ENCODE results near the gene ZNF175. TPM values are rescaled to one million over a fixed set of nuclear protein-coding genes. Genes with fewer than 3 reads are reported as not detected.

The ZNF175 gene
- total RNA-seq, 2 donors from 2014 or later = 5.7 to 8.1 TPM

DNA sequence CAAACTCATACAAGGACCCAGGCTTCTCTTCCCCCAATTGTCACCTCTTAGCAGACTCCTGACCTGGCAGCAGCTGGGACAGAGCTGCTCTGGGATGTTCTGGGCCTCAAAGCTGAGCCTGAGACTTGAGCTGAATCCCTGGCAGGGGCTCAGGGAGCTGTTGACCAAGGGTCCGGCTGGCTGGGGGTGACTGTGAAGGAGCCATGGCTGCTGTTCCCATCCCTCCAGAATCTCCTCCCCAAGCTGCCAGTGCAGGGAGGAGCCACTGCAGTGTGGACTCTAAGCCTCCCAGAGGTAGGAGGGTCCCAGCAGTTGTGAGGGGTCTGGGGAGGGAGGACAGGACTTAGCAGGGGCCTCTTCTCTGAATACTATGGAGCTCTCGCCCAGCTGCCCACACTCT lies 41.8 kb upstream of the ZNF175 start:
- DNase-seq = no peak

DNA sequence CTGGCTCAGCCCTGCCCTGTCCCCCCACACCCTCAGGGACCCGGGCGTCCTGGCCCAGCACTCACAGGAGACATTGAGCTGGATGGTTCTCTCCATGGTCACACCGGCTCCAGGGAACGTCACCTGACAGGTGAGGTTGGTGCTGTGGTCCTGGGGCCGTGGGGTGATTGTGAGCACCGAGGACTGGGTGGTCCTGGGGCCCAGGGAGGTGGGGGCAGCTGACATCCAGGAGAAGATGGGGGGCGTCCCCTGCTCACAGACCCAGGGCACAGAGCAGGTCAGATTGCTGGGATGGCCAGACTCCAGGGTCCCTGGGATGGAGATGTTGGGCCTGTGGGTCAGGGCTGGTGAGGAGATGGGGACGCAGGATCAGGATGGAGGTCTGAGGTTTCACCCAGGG lies 40.5 kb upstream of the ZNF175 start:
- Histone ChIP-seq H3K4me1 (no peaks in the 10 kb centered on the region), H3K4me3 (no peak overlapping the region), H3K27ac (no peak overlapping the region), H3K9me3 (no peaks in the 10 kb centered on the region), H3K36me3 (no peaks in the 10 kb centered on the region), H3K27me3 (no peaks in the 10 kb centered on the region), H3K9ac (ENCODE audit: low read depth in 2 of 2, low read length in 2 of 2) (no peak overlapping the region)
- TF ChIP-seq, protein P1, sequence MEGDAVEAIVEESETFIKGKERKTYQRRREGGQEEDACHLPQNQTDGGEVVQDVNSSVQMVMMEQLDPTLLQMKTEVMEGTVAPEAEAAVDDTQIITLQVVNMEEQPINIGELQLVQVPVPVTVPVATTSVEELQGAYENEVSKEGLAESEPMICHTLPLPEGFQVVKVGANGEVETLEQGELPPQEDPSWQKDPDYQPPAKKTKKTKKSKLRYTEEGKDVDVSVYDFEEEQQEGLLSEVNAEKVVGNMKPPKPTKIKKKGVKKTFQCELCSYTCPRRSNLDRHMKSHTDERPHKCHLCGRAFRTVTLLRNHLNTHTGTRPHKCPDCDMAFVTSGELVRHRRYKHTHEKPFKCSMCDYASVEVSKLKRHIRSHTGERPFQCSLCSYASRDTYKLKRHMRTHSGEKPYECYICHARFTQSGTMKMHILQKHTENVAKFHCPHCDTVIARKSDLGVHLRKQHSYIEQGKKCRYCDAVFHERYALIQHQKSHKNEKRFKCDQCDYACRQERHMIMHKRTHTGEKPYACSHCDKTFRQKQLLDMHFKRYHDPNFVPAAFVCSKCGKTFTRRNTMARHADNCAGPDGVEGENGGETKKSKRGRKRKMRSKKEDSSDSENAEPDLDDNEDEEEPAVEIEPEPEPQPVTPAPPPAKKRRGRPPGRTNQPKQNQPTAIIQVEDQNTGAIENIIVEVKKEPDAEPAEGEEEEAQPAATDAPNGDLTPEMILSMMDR (IDR thresholded peaks at IDR 0.05) = no peak
- intact Hi-C loops (cut with DNase I) = no loop called here
- no peak for DNase-seq

More for the DNA sequence above, 41.8 kb upstream of the ZNF175 start:
- H3K36me3 ChIP-seq = no peaks in the 10 kb centered on the region
- H3K9me3 ChIP-seq = no peaks in the 10 kb centered on the region
- H3K4me1 ChIP-seq = no peaks in the 10 kb centered on the region
- no peak overlapping the region for H3K4me3 ChIP-seq
- TF ChIP-seq, protein P1 (IDR thresholded peaks at IDR 0.05) = no peak
- intact Hi-C loops (cut with DNase I) = no loop called here
- H3K27me3 ChIP-seq = no peaks in the 10 kb centered on the region
- H3K27ac ChIP-seq = no peak overlapping the region
- H3K9ac ChIP-seq (ENCODE audit: low read depth in 2 of 2, low read length in 2 of 2) = no peak overlapping the region

DNA sequence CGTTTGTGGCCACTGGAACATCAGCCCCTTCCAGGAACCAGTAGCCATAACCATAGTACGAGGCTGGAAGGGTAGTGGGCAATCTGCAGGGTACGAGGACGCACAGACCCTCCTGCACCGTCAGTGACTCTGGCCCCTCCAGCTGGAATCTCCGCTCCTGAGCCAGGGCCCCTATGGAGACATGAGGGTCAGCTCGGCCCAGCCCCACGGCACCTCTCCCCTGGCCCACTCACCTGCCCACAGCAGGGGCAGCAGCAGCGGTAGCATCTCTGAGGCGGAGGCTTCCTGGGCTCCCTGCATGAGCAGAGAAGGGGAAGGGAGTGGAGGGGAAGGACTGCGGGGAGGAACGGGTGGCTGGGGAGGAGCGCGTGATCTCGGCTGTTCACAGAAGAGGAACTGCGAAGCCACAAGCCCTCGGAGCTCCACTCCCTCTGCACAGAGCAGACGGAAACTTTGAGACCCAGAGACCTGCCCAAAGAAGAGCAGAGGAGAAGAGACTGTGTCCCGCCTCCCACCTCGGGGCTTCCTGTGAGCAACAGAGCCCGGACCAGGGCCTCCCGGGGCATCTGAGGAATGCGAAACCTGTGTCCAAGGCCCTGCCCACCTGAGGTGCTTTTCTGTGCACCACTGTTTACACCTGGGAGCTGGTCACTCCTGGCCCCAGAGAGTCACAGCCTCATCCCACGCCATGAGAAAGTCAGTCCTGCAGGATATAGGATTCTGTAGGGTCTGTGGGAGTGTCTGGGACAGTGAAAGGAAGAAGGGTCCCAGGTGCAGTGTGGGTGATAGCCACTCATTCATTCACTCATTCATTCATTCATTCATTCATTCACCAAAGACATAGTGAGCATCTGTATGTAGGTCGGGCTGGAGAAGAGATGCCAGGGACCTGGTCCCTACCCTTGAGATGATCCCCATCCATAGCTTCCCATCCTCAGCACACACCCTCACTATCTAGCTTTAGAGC lies 39.5 kb upstream of the ZNF175 start, which contains the start of gene SIGLEC6:
Gene SIGLEC6, minus strand, starts transcription at position 322 of the 967 bp plus-strand sequence. Its CDS starts 22 bp downstream, at position 300.
- Histone ChIP-seq H3K4me3 (no peak within 1 kb of the TSS), H3K36me3 (no peaks in the 10 kb centered on the region), H3K9me3 (no peaks in the 10 kb centered on the region), H3K27ac (no peak within 1 kb of the TSS), H3K27me3 (no peaks in the 10 kb centered on the region), H3K9ac (ENCODE audit: low read depth in 2 of 2, low read length in 2 of 2) (no peak within 1 kb of the TSS), H3K4me1 (no peaks in the 10 kb centered on the region)
- TF ChIP-seq, protein P1 (IDR thresholded peaks at IDR 0.05) = no peak
- peak; percentile 30 for DNase-seq
- intact Hi-C loops (cut with DNase I) = no loop called here

DNA sequence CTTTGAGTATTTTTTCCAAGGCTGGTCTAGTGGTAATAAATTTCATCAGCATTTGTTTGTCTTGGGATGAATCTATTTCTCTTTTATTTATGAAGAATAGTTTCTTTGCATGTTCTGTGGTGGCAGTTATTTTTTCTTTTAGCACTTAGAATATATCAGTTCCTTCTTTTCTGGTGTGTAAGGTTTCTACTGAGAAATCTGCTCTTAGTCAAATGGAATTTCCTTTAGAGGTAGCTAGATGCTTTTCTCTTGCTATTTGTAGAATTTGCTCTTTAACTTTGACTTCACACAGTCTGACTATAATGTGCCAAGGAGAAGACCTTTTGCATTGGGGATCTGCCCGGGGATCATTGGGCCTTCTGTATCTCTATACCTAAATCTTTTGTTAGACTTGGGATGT lies 35.5 kb upstream of the ZNF175 start:
- no peak for DNase-seq
- Histone ChIP-seq H3K27ac (no peak overlapping the region), H3K4me3 (no peak overlapping the region), H3K27me3 (no peaks in the 10 kb centered on the region), H3K9me3 (no peaks in the 10 kb centered on the region), H3K36me3 (no peaks in the 10 kb centered on the region), H3K9ac (ENCODE audit: low read depth in 2 of 2, low read length in 2 of 2) (no peak overlapping the region), H3K4me1 (no peaks in the 10 kb centered on the region)
- intact Hi-C loops (cut with DNase I) = no loop called here
- TF ChIP-seq, protein P1 (IDR thresholded peaks at IDR 0.05) = no peak

DNA sequence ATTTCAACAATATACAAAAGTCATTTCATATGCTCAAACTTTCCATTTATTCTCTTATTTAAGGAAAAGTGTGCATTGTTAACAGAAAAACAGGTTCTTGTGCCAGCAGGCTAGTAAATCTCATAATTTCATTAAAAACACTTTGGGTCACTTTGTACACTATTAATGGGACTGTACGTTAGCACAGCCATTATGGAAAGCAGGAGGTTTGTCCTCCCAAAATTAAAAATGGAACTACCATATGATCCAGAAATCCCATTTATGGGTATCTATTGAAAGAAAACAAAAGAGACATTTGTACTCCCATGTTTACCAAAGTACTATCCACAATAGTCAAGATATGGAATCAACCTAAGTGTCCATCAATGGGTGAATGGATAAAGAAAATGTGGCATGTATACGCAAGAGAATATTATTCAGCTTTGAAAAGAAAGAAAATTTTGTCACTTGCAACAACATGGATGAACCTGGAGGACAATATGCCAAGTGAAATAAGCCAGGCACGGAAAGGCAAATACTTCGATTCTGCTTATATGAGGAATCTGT lies 31.2 kb upstream of the ZNF175 start:
- TF ChIP-seq, protein P1 (IDR thresholded peaks at IDR 0.05) = no peak
- no peaks in the 10 kb centered on the region for H3K4me1 ChIP-seq
- no peaks in the 10 kb centered on the region for H3K9me3 ChIP-seq
- no peak overlapping the region for H3K9ac ChIP-seq (ENCODE audit: low read depth in 2 of 2, low read length in 2 of 2)
- no peaks in the 10 kb centered on the region for H3K27me3 ChIP-seq
- H3K27ac ChIP-seq = no peak overlapping the region
- H3K4me3 ChIP-seq = no peak overlapping the region
- no peaks in the 10 kb centered on the region for H3K36me3 ChIP-seq
- DNase-seq = no peak
- intact Hi-C loops (cut with DNase I) = no loop called here

All from colonic mucosa (tissue), 4 donors.